H1 (cell line): Measurements from ENCODE around the gene C15orf39. TPM values are rescaled to one million over a fixed set of nuclear protein-coding genes. Genes with fewer than 3 reads are reported as not detected.

Experiments used
- CTCF ChIA-PET: fragments of 300-600 bp; sonication (Branson Sonifier 250); formaldehyde crosslinking; loops from one replicate; lab custom pipeline; 2021; ENCODE audit not compliant: partially characterized antibody; lab: Charles Lee
- POLR2A ChIA-PET: fragments of 300-600 bp; sonication (Branson Sonifier 250); formaldehyde crosslinking; loops from one replicate; lab custom pipeline; 2021; ENCODE audit warnings: inconsistent platforms; ENCODE audit not compliant: partially characterized antibody; lab: Charles Lee
- DNase-seq, 2 experiments: peaks; one replicate each; pipeline versions ENCODE4 v3.0.0 to v3.0.0-alpha.2; 2010 to 2022; ENCODE audit warnings: low spot score in 2 of 2, low read depth in 1 of 2, mixed read lengths in 1 of 2
- FAIRE-seq: peaks from 2 replicates; lab custom pipeline; 2011; peaks lifted over from hg19 to GRCh38; lab: Jason Lieb, UNC
- H2AFZ ChIP-seq: 2 replicates; pipeline ENCODE4 v1.8.1; 2012; ENCODE audit warnings: low read length, inconsistent platforms
- H2AK5ac ChIP-seq: 2 replicates; pipeline ENCODE4 v1.6.1; 2013; ENCODE audit warnings: low read depth, low read length
- H2BK120ac ChIP-seq: replicated peaks from 2 replicates; pipeline ENCODE3; 2013; ENCODE audit warnings: low read depth, low read length, inconsistent platforms
- H2BK12ac ChIP-seq: 2 replicates; pipeline ENCODE4 v1.6.1; 2013; ENCODE audit warnings: low read depth, low read length
- H2BK15ac ChIP-seq: 2 replicates; pipeline ENCODE4 v1.6.1; 2013; ENCODE audit warnings: low read length
- H2BK20ac ChIP-seq: 2 replicates; pipeline ENCODE4 v1.6.1; 2013; ENCODE audit warnings: low read length
- H2BK5ac ChIP-seq: 2 replicates; pipeline ENCODE4 v1.6.1; 2013; ENCODE audit warnings: low read depth, low read length
- H3K14ac ChIP-seq: 2 replicates; pipeline ENCODE4 v1.6.1; 2013; ENCODE audit warnings: inconsistent platforms; ENCODE audit not compliant: insufficient read length
- H3K18ac ChIP-seq: 2 replicates; pipeline ENCODE4 v1.6.1; 2013; ENCODE audit warnings: low read length; ENCODE audit errors: extremely low read depth
- H3K23ac ChIP-seq: 2 replicates; pipeline ENCODE4 v1.6.1; 2013; ENCODE audit warnings: inconsistent platforms; ENCODE audit not compliant: insufficient read length
- H3K23me2 ChIP-seq: 2 replicates; pipeline ENCODE4 v1.6.1; 2013; ENCODE audit warnings: low read depth, low read length
- H3K27ac ChIP-seq: 2 replicates; pipeline ENCODE4 v1.6.1; 2011; ENCODE audit warnings: low read depth, low read length, inconsistent platforms
- H3K27me3 ChIP-seq, 4 experiments: replicated peaks in 1 of 4; 1 replicate in 1 of 4; 2 replicates in 3 of 4; pipeline versions ENCODE4 v1.6.1 to v1.8.1; 2011 to 2013; ENCODE audit warnings: low read length in 3 of 4, mild to moderate bottlenecking in 3 of 4, inconsistent platforms in 2 of 4, mixed read lengths in 2 of 4, moderate library complexity in 1 of 4; ENCODE audit not compliant: control insufficient read depth in 3 of 4, insufficient read depth in 3 of 4; ENCODE audit errors: extremely low read depth in 1 of 4
- H3K36me3 ChIP-seq, 4 experiments: 2 replicates each; pipeline versions ENCODE4 v1.6.1 to v1.8.1; 2011 to 2013; ENCODE audit warnings: mild to moderate bottlenecking in 4 of 4, low read length in 3 of 4, moderate library complexity in 2 of 4, control low read depth in 1 of 4, inconsistent platforms in 1 of 4; ENCODE audit not compliant: insufficient read depth in 4 of 4, control insufficient read depth in 2 of 4
- H3K4ac ChIP-seq: replicated peaks from 2 replicates; pipeline ENCODE3; 2013; ENCODE audit warnings: low read length, low read depth, mixed read lengths, inconsistent platforms; ENCODE audit not compliant: insufficient read length
- H3K4me1 ChIP-seq, 4 experiments: replicated peaks in 1 of 4; 1 replicate in 1 of 4; 2 replicates in 3 of 4; pipeline versions ENCODE4 v1.6.1 to v1.8.1; 2011 to 2013; ENCODE audit warnings: low read length in 3 of 4, inconsistent platforms in 2 of 4, mixed read lengths in 1 of 4; ENCODE audit not compliant: insufficient read depth in 4 of 4, control insufficient read depth in 3 of 4
- H3K4me2 ChIP-seq, 2 experiments: 2 replicates each; pipeline versions ENCODE4 v1.6.1 to v1.8.1; 2011 to 2013; ENCODE audit warnings: low read depth in 2 of 2, low read length in 2 of 2, control low read depth in 1 of 2, inconsistent platforms in 1 of 2, mild to moderate bottlenecking in 1 of 2; ENCODE audit not compliant: insufficient read depth in 1 of 2
- H3K4me3 ChIP-seq, 4 experiments: fragments of 200-600, 300-600 bp in 1 of 4; sonication (generic), shearing (Covaris generic), sonication (Bioruptor Twin) in 1 of 4; 2 replicates each; pipeline versions ENCODE4 v1.5.1 to v1.8.1; 2011 to 2016; ENCODE audit warnings: low read length in 4 of 4, low read depth in 3 of 4, control low read depth in 2 of 4, inconsistent platforms in 2 of 4, mild to moderate bottlenecking in 2 of 4, mixed read lengths in 1 of 4, moderate library complexity in 1 of 4; ENCODE audit not compliant: insufficient read depth in 2 of 4; ENCODE audit errors: extremely low read depth in 1 of 4
- H3K56ac ChIP-seq: replicated peaks from 2 replicates; pipeline ENCODE3; 2013; ENCODE audit warnings: low read depth, mild to moderate bottlenecking, mixed read lengths, low read length, inconsistent platforms; ENCODE audit not compliant: insufficient read length
- H3K79me1 ChIP-seq: 2 replicates; pipeline ENCODE4 v1.6.1; 2013; ENCODE audit warnings: low read depth, low read length, control low read depth
- H3K79me2 ChIP-seq, 2 experiments: 2 replicates each; pipeline versions ENCODE4 v1.6.1 to v1.8.1; 2012 to 2013; ENCODE audit warnings: low read length in 2 of 2, mild to moderate bottlenecking in 2 of 2, inconsistent platforms in 1 of 2; ENCODE audit not compliant: insufficient read depth in 2 of 2, control insufficient read depth in 1 of 2
- H3K9ac ChIP-seq, 4 experiments: replicated peaks in 1 of 4; 1 replicate in 1 of 4; 2 replicates in 3 of 4; pipeline versions ENCODE4 v1.6.1 to v1.8.1; 2011 to 2013; ENCODE audit warnings: low read depth in 3 of 4, low read length in 3 of 4, control low read depth in 2 of 4, mild to moderate bottlenecking in 2 of 4, moderate library complexity in 2 of 4, inconsistent platforms in 1 of 4; ENCODE audit errors: extremely low read depth in 1 of 4
- H3K9me3 ChIP-seq, 2 experiments: 2 replicates each; pipeline versions ENCODE4 v1.6.1 to v1.8.1; 2012 to 2013; ENCODE audit warnings: mild to moderate bottlenecking in 2 of 2, moderate library complexity in 2 of 2, control low read depth in 1 of 2, inconsistent platforms in 1 of 2, low read depth in 1 of 2, low read length in 1 of 2, mixed read lengths in 1 of 2; ENCODE audit not compliant: insufficient read depth in 2 of 2
- H4K20me1 ChIP-seq, 2 experiments: replicated peaks in 1 of 2; 2 replicates each; pipeline versions ENCODE3 to v1.8.1; 2011 to 2013; ENCODE audit warnings: inconsistent platforms in 2 of 2, low read length in 2 of 2, mild to moderate bottlenecking in 1 of 2; ENCODE audit not compliant: insufficient read depth in 2 of 2, control insufficient read depth in 1 of 2
- H4K5ac ChIP-seq: 2 replicates; pipeline ENCODE4 v1.6.1; 2013; ENCODE audit warnings: low read length, low read depth, mixed read lengths, inconsistent platforms; ENCODE audit not compliant: insufficient read length
- H4K8ac ChIP-seq: 2 replicates; pipeline ENCODE4 v1.8.0; 2013; ENCODE audit warnings: mild to moderate bottlenecking, moderate library complexity, low read length, inconsistent platforms; ENCODE audit not compliant: insufficient read depth; ENCODE audit errors: extremely low read depth
- H4K91ac ChIP-seq: replicated peaks from 2 replicates; pipeline ENCODE3; 2013; ENCODE audit warnings: low read length, mixed read lengths, inconsistent platforms; ENCODE audit not compliant: insufficient read length
- GTF2F1 ChIP-seq: IDR thresholded peaks from 2 replicates; pipeline ENCODE4 v1.6.1; 2012; ENCODE audit warnings: low read depth, low read length, improper control_type of control experiment, borderline replicate concordance
- JUN ChIP-seq: IDR thresholded peaks from 2 replicates; pipeline ENCODE4 v1.6.1; 2011; ENCODE audit warnings: low read depth, mild to moderate bottlenecking, improper control_type of control experiment, low read length
- JUND ChIP-seq: IDR thresholded peaks from 2 replicates; pipeline ENCODE4 v1.6.1; 2011; ENCODE audit warnings: mild to moderate bottlenecking, improper control_type of control experiment, low read length
- KDM4A ChIP-seq: IDR thresholded peaks from one replicate; pipeline ENCODE4 v1.7.1; 2012; ENCODE audit warnings: low read depth, mild to moderate bottlenecking, moderate library complexity, low read length, inconsistent platforms; ENCODE audit not compliant: severe bottlenecking
- NRF1 ChIP-seq: IDR thresholded peaks from 2 replicates; pipeline ENCODE4 v1.6.1; 2011; ENCODE audit warnings: mild to moderate bottlenecking, low read depth, low read length, improper control_type of control experiment
- PHF8 ChIP-seq: fragments of 200-600 bp; sonication (generic); conservative IDR thresholded peaks from 2 replicates; pipeline ENCODE4 v1.7.1; 2012; ENCODE audit warnings: low read depth, mild to moderate bottlenecking, inconsistent platforms, low read length, moderate library complexity
- POLR2AphosphoS5 ChIP-seq: IDR thresholded peaks from 2 replicates; pipeline ENCODE4 v1.6.1; 2011; ENCODE audit warnings: low read depth, low read length
- POU5F1 ChIP-seq: IDR thresholded peaks from 2 replicates; pipeline ENCODE4 v1.6.1; 2011; ENCODE audit warnings: low read depth, mild to moderate bottlenecking, low read length, moderate library complexity
- RNF2 ChIP-seq: fragments of 200-900, 300-1000 bp; sonication (generic); IDR thresholded peaks from 2 replicates; pipeline ENCODE4 v1.7.1; 2016; ENCODE audit warnings: borderline replicate concordance, low read depth, mild to moderate bottlenecking, antibody characterized with exemption, low read length; ENCODE audit not compliant: poor library complexity, severe bottlenecking; ENCODE audit errors: missing control alignments
- TEAD4 ChIP-seq: IDR thresholded peaks from 2 replicates; pipeline ENCODE4 v1.6.1; 2012; ENCODE audit warnings: low read depth, low read length, inconsistent platforms, mixed read lengths
- YY1 ChIP-seq: IDR thresholded peaks from 2 replicates; pipeline ENCODE4 v1.6.1; 2011; ENCODE audit warnings: low read depth, mild to moderate bottlenecking, low read length
- WGBS, 2 experiments: shearing (Covaris generic) in 1 of 2; methylation state at CpG; one replicate each; pipeline versions ENCODE4 v1.1.6 to v1.1.7; 2013 to 2015; ENCODE audit warnings: low lambda C conversion rate in 2 of 2, mixed read lengths in 2 of 2, inconsistent platforms in 1 of 2, low coverage in 1 of 2, missing lambda C conversion rate in 1 of 2; ENCODE audit not compliant: insufficient replicate concordance in 2 of 2, insufficient coverage in 1 of 2, insufficient read length in 1 of 2; ENCODE audit errors: extremely low coverage in 1 of 2, missing lambda C conversion rate in 1 of 2; 5-methylcytosine and 5-hydroxymethylcytosine counted together
- polyA plus RNA-seq, 7 experiments: library from polyadenylated mRNA; depleted of rRNA in 3 of 7; stranded (reverse) in 5 of 7; unstranded in 2 of 7; fragments of >200 nt in 5 of 7; fragments of 200-250 nt in 2 of 7; gene quantifications; 1 replicate in 5 of 7; 2 replicates in 1 of 7; 4 replicates in 1 of 7; pipeline versions ENCODE4 v1.2.1 to v1.2.3, GENCODE V29; 2011 to 2013; ENCODE audit warnings: missing spikeins in 2 of 7, mixed read lengths in 2 of 7
- total RNA-seq: library from RNA; stranded (reverse); fragmentation: NEBNext Ultra II Directional; extraction: Animal tissue kit (Norgen Biotek cat#: 25700); gene quantifications from 2 replicates; pipeline ENCODE4 v1.2.1, GENCODE V29; 2021
- TF ChIP-seq, protein P1 (sequence below): IDR thresholded peaks from 2 replicates; pipeline ENCODE4 v1.6.1; 2012; ENCODE audit warnings: inconsistent platforms

Gene C15orf39
- total and polyA plus RNA-seq, 2 of the 8 experiments (the other 6 are each of a cell fraction or from before 2014, with no cell fraction given), result 13.8 to 38.5 TPM

DNA sequence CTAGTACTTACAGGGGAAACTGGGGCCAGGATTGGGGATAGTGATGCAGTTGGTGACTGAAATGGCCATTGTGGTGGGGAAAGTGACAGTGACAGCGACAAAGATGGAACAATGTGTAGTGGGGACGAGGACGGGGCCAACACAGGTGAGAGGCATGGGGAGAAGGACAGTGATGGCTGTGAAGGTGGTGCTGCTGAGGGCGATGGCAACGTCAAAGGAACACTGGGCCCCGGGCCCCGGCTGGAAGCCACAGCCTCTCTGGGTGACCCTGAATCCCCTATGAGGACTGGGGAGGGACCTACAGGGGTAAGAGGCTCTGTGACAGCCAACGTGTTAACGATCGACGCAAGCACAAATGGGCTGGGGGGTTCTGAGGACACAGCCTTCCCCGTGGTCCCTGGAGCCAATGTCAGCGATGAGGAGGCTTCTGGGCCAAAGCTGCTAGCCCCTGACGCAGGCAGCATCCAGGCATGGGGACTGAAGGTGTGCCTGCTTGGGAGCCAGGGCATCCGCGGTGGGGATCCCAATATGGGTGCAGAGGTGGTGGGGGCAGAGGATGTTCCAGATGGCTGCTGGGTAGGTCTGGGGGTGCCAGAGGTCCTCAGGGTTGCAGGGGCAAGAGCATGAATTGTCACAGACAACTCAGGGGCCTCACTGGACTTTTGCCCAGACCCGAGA is 31.3 kb downstream of the C15orf39 start:
- POLR2A ChIA-PET, result no interaction called here
- CTCF ChIA-PET, result no interaction called here

More for the DNA sequence above, 31.3 kb downstream of the C15orf39 start:
- no peaks in the 10 kb centered on the region for H3K23me2 ChIP-seq
- no peak overlapping the region; the same call in 1 of the 2 replicates for H2BK15ac ChIP-seq
- H3K27ac ChIP-seq, result no peak overlapping the region
- H3K79me1 ChIP-seq, result no peaks in the 10 kb centered on the region
- H3K4ac ChIP-seq, result no peak overlapping the region
- peaks cover 0 to 3% (median 1%) of the 10 kb centered on the region in 4 experiments; a peak in 3 of 7 replicates for H3K4me1 ChIP-seq
- H4K20me1 ChIP-seq, result no peaks in the 10 kb centered on the region
- no peaks in the 10 kb centered on the region for H3K9me3 ChIP-seq
- TF ChIP-seq, protein P1, sequence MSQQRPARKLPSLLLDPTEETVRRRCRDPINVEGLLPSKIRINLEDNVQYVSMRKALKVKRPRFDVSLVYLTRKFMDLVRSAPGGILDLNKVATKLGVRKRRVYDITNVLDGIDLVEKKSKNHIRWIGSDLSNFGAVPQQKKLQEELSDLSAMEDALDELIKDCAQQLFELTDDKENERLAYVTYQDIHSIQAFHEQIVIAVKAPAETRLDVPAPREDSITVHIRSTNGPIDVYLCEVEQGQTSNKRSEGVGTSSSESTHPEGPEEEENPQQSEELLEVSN, result no peak
- no peak for TF ChIP-seq PHF8
- no peak for TF ChIP-seq POLR2AphosphoS5
- TF ChIP-seq POU5F1, result no peak
- no peak for TF ChIP-seq YY1
- no peak for TF ChIP-seq JUND
- TF ChIP-seq RNF2, result no peak
- TF ChIP-seq GTF2F1, result no peak
- TF ChIP-seq KDM4A, result no peak
- TF ChIP-seq JUN, result no peak
- no peak for TF ChIP-seq NRF1
- no peak for TF ChIP-seq TEAD4
- TF ChIP-seq, all 59 proteins: peak for 0
- Histone ChIP-seq H2BK12ac (peak overlapping the region; percentile 50; the same call in 1 of the 2 replicates), H4K8ac (no peak overlapping the region), H2BK5ac (no peak overlapping the region), H3K4me2 (no peak overlapping the region), H3K14ac (no peak overlapping the region), H2BK120ac (no peak overlapping the region), H2AK5ac (no peak overlapping the region), H3K9ac (no peak overlapping the region), H3K56ac (no peak overlapping the region), H3K23ac (no peak overlapping the region), H3K4me3 (no peak overlapping the region), H3K18ac (no peak overlapping the region), H2AFZ (no peak overlapping the region), H4K5ac (no peak overlapping the region), H2BK20ac (no peak overlapping the region), H3K79me2 (no peaks in the 10 kb centered on the region), H3K36me3 (no peaks in the 10 kb centered on the region), H4K91ac (no peak overlapping the region), H3K27me3 (no peaks in the 10 kb centered on the region; a peak in 1 of 7 replicates)
- WGBS, 2 experiments, result 91% methylated on average over 17 of the region's 17 CpGs; no CpG with 5 or more reads in 1 of the 2 experiments
- FAIRE-seq, result no peak
- no peak for DNase-seq
